T-helper 1 cell treated with Interleukin-12 subunit alpha and Interleukin-12 subunit beta and Interleukin-4 antibody, amounts not matched to agents 30 ng/mL and 1 ng/mL, for 36 hours (primary cell): ENCODE measurements around the gene EHF. TPM values are rescaled to one million over a fixed set of nuclear protein-coding genes. Genes with fewer than 3 reads are reported as not detected.

Experiments used
- total RNA-seq: library from RNA; stranded (reverse); gene quantifications from 2 replicates; pipeline ENCODE4 v1.2.3, GENCODE V29; 2022

EHF gene
- total RNA-seq, 1 donor from 2014 or later, result not detected

Other genes with a start within 250 kb of the EHF start
- 29.1 and 31.2 TPM in 2 replicates for gene CAT, start 182.2 kb upstream of the EHF start, total RNA-seq
- gene ELF5, start 107.3 kb upstream of the EHF start, total RNA-seq, result not detected in 2 replicates